GM20431 (cell line): Measurements from ENCODE around the gene ZMIZ1.

Experiments
- in situ Hi-C: fragments of 300-500 bp; cut with MseI, MboI; formaldehyde crosslinking; loops from one replicate; pipeline ENCODE4 v1.15.0; 2020; ENCODE audit warnings: low sequenced_read_pairs; ENCODE audit not compliant: unreplicated experiment

Gene ZMIZ1

GRCh38 chr10:79190740-79191261, 122.0 kb downstream of the ZMIZ1 start:
- in situ Hi-C loops: loop anchor here (10.0 kb wide), 1 partner anchor 1146 kb away; no protein-coding TSS in a partner anchor

- in situ Hi-C loops: loop anchor here (10.0 kb wide), 1 partner anchor 1147 kb away; no protein-coding TSS in a partner anchor
Measured at GRCh38 chr10:79191951-79192676, 123.3 kb downstream of the ZMIZ1 start.

- in situ Hi-C loops: loop anchor here (10.0 kb wide), 1 partner anchor 1148 kb away; no protein-coding TSS in a partner anchor
Measured at GRCh38 chr10:79192677-79193003, 123.9 kb downstream of the ZMIZ1 start.

GRCh38 chr10:79193694-79194382, 125.1 kb downstream of the ZMIZ1 start:
- in situ Hi-C loops: loop anchor here (10.0 kb wide), 1 partner anchor 1149 kb away; no protein-coding TSS in a partner anchor

GRCh38 chr10:79195091-79195923, 126.5 kb downstream of the ZMIZ1 start:
- in situ Hi-C loops: loop anchor here (10.0 kb wide), 1 partner anchor 1151 kb away; no protein-coding TSS in a partner anchor

- in situ Hi-C loops: loop anchor here (10.0 kb wide), 1 partner anchor 1152 kb away; no protein-coding TSS in a partner anchor
Measured at GRCh38 chr10:79196470-79197461, 128.0 kb downstream of the ZMIZ1 start.

GRCh38 chr10:79197558-79197957, 128.8 kb downstream of the ZMIZ1 start:
- in situ Hi-C loops: loop anchor here (10.0 kb wide), 1 partner anchor 1153 kb away; no protein-coding TSS in a partner anchor

- in situ Hi-C loops: no loop called here
Measured at GRCh38 chr10:79200346-79200745, 131.6 kb downstream of the ZMIZ1 start.

GRCh38 chr10:79201706-79202105, 132.9 kb downstream of the ZMIZ1 start:
- in situ Hi-C loops: no loop called here

- in situ Hi-C loops: no loop called here
Measured at GRCh38 chr10:79202188-79203013, 133.6 kb downstream of the ZMIZ1 start.

GRCh38 chr10:79203014-79203644, 134.4 kb downstream of the ZMIZ1 start:
- in situ Hi-C loops: no loop called here

- in situ Hi-C loops: no loop called here
Measured at GRCh38 chr10:79203833-79204232, 135.1 kb downstream of the ZMIZ1 start.

GRCh38 chr10:79206300-79207095, 137.7 kb downstream of the ZMIZ1 start:
- in situ Hi-C loops: no loop called here

GRCh38 chr10:79207096-79207357, 138.3 kb downstream of the ZMIZ1 start:
- in situ Hi-C loops: no loop called here

- in situ Hi-C loops: no loop called here
Measured at GRCh38 chr10:79207726-79208125, 139.0 kb downstream of the ZMIZ1 start.

GRCh38 chr10:79208251-79208983, 139.7 kb downstream of the ZMIZ1 start:
- in situ Hi-C loops: no loop called here

GRCh38 chr10:79209340-79209739, 140.6 kb downstream of the ZMIZ1 start:
- in situ Hi-C loops: no loop called here
